GM18870 (cell line): ENCODE measurements around the gene PCK2.
"Not testable (repeated sequence)": the region's sequence is repeated elsewhere in the genome, so short reads cannot be mapped to it uniquely, and the experiment has no call there.

Experiments
- ATAC-seq: cut with Tn5 transposase; IDR thresholded peaks from one replicate; pipeline ENCODE4 v1.9.1; 2021; ENCODE audit warnings: moderate library complexity; ENCODE audit not compliant: unreplicated experiment

The PCK2 gene

DNA sequence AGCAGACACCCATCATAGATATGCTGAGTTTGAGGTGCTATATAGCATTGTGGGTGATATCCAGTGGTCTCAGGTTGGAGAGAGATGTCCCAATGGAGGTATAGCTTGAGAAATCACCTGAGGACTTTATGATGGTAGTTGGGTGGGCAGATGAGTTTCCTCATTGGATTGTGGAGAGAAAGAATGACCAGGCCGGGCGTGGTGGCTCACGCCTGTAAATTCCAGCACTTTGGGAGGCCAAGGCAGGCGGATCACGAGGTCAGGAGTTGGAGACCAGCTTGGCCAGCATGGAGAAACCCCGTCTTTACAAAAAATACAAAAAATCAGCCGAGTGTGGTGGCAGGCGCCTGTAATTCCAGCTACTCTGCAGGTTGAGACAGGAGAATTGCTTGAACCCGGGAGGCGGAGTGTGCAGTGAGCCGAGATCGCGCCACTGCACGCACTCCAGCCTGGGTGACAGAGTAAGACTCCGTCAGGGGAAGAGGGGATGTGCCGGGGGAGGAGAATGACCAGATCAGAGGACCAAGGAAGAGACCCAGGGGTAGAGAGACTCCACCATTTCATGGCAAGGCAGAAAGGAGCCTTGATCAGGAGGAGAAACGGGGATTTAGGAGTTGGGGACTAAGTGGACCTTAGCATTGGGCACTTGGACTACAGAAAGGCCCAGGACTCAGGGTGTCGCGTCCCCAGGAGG lies 757 bp upstream of the PCK2 start:
- no peak for ATAC-seq

DNA sequence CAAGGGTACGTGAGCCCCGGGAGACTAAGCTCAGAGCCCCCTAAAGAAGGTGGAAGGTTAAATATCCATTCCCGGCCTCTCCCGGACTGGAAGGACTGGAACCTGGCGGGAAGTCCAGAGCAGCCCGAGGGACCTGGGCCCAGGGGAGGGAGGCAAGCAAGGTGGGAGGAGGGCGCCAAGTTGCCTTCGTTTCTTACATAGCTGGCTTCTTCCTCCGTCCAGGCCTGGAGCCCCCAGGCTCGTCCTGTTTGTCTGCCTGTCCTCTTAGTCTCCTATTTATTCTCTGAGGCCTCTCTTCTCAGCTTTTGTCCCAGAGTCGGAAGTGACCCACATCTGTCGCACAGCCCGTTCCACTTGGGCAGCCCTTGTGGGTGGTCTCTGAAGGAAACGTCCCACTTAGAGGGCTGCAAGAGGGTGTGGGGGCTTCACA lies 745 bp downstream of the PCK2 start:
- no peak for ATAC-seq

DNA sequence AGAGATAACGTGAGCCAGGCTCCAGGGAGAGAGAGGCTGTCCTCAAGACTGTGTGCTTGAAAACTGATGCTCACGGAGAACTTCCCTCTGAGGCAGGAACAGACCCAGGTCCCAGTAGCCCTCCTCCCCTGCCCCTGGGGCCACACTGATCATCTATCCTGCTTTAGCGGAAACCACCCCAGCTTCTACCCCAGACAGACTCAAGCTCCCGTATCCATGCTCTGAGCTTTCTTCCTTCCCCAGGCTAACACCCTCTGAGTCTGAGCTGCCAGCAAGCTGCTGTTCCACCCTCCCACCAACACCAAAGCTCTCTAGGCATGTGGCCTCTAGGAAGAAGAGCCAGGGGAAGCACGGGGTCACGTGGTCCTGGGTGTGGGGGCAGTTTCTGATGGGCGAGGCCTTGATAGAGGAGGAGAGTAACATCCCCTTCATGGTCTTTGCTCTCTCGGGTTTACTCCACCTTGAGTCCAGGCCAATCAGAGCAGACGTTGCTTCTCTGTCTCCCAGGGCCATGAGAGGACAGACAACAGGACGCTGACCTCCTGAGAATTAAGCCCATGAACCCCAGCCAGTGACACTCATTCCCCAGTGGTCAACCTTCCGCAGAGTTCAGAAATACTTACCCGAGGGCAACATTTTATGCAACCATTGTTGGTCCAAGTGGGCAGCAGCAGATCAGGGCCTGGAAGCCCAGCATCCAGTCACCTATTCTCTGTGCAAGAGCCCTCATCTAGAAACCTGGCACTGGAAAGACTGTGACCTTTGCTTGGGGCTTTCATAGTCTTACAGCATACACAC lies 1.4 kb downstream of the PCK2 start:
- ATAC-seq, result peak; percentile 71

DNA sequence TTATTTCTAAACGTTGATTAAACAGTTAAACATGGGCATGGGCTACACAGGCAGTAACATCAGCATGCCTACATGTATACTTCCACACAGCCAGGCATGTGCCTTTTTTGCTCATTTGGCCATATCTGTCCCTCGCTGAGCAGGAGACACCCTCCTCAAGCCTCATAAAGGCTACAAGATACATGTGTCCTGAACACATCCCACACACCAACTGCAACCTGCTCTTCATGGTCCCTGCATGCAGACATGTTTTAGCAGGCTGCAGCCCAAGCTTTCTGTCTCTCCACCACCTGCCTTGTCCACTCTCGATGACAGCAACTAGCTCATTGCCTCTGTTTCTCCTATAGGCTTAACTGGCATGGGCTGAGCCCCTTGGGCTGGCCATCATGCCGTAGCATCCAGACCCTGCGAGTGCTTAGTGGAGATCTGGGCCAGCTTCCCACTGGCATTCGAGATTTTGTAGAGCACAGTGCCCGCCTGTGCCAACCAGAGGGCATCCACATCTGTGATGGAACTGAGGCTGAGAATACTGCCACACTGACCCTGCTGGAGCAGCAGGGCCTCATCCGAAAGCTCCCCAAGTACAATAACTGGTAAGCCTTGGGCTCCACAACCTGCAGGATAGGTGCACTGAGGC lies 2.6 kb downstream of the PCK2 start:
- no peak for ATAC-seq

DNA sequence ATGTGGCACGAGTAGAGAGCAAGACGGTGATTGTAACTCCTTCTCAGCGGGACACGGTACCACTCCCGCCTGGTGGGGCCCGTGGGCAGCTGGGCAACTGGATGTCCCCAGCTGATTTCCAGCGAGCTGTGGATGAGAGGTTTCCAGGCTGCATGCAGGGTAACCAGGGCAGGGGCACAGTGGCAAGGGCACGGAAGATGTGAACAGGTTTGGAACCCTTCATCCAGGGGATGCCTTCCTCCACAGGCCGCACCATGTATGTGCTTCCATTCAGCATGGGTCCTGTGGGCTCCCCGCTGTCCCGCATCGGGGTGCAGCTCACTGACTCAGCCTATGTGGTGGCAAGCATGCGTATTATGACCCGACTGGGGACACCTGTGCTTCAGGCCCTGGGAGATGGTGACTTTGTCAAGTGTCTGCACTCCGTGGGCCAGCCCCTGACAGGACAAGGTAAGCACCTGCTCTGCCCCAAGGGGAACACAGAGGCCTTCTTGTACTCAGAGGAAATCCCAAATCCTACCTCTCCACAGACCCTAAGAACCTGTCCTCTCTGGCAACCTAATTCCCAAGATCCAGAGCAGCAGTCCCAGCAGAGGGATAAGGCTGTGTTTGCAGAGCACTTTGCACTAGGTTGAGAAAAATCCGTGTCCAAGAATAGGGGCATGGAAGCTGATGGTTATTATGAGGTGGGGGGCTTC lies 4.3 kb downstream of the PCK2 start:
- ATAC-seq, result no peak

DNA sequence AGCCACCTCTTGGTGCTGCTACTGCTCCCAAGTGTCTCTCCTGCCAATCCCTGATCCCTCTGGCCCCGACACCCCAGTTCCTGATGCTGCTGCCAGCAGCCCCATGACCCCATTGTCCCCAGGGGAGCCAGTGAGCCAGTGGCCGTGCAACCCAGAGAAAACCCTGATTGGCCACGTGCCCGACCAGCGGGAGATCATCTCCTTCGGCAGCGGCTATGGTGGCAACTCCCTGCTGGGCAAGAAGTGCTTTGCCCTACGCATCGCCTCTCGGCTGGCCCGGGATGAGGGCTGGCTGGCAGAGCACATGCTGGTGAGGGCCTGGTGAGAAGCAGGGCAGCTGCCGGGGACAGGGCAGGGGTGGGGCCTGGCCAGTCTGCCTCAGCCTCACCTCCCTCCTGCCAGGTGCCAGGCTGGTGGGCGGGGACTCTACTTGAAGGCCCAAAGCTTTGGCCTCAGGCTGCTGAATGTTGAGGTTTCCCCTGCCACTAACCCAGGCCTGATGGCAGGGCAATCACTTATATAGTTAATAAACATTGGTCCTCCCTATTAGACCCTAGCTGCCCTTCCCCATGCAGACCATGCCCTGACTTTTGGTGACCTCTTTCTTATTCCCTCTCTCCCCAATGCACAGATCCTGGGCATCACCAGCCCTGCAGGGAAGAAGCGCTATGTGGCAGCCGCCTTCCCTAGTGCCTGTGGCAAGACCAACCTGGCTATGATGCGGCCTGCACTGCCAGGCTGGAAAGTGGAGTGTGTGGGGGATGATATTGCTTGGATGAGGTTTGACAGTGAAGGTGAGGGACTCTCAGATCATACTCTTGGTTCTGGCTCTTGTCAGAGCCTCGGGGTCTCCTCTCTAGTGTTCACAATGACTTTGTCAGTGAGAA lies 5.1 kb downstream of the PCK2 start:
- ATAC-seq, result no peak

DNA sequence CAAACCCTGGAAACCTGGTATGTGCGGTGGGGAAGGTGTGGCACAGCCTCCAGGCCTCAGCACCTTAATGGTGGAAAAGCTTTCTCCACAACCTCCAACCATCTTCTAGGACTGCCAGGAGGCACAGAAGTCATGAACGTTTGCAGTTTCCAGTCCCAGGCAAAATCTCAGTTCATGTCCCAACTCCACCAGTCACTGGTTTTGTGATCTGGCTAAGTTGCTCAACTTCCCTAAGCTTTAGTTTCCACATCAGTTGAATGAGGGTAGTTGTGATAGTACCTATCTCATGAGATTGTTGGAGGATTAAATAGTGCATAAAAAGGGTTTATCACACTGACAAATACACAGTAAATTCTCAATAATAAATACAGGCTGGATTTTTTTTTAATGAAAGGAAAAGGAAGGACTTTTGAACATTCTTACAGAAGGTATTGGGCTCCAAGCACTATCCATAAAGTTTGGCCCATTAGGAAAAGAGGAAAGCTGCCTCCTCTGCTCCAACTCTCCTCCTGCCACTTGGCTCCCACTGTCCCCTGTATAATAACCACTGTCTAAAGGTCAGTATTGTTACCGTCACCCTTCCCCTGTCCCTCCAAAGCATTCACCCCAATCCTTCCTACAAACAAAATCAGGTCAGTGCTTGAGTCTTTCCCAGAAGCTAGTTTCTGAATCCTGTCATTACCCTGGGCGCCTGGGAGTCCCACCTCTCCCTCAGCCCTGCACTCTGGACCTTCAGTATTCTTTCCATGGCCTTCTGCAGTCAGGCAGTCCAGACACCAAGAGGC lies 6.3 kb downstream of the PCK2 start:
- no peak for ATAC-seq

DNA sequence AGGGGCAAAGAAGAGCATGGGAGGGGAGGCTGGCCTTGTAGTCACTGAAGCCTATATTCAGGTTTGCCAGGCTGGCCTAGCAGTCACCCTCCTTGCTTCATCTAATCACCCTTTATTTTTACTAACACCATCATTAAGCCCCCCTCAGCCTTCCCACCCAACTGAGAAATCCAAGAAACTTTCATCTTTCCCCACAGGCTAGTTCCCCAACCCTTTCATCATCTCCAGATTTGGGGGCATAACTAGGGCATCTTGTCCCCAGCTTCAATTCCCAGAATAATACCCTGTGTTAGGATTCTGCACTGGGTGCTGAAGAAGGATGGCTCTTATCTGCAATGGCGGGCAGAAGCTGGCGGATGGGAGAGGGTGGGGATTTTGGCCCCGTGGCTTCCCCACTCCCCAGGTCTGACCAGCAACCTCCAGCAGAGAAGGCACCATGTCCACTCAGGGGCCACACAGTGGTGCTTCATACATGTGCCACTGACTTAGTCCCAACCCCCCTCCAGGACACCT lies 6.9 kb downstream of the PCK2 start:
- ATAC-seq, result no peak

DNA sequence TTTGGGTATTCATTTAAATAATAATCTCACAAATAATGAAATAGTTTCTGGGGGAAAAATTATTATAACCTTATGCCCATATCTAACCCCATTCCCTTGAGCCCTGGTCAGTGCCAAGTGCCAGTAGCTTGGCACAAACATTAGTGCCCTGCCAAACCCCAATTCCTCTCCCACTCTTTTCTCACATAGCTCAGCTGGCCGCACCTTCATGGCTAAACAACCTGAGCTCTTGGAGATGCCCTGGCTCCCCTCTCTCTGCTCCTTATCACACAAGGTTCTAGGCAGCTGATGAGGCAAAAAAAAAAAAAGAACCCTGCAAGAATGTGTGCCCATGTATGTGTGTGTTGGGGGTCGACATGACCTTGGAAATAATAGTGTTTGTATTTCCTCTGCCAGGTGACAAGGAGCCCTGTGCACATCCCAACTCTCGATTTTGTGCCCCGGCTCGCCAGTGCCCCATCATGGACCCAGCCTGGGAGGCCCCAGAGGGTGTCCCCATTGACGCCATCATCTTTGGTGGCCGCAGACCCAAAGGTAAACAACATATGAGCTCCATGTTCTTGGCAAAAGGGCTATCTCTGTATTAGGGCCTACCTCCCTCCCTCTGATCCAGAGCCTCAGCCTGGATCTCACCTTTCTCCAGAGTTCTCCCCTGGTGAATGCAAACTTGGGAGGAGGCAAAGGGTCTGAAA lies 8.4 kb downstream of the PCK2 start:
- no peak for ATAC-seq

DNA sequence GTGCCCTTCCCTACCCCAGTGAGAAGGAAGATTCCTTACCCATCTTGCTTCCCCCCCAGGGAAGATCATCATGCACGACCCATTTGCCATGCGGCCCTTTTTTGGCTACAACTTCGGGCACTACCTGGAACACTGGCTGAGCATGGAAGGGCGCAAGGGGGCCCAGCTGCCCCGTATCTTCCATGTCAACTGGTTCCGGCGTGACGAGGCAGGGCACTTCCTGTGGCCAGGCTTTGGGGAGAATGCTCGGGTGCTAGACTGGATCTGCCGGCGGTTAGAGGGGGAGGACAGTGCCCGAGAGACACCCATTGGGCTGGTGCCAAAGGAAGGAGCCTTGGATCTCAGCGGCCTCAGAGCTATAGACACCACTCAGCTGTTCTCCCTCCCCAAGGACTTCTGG lies 9.3 kb downstream of the PCK2 start:
- no peak for ATAC-seq

DNA sequence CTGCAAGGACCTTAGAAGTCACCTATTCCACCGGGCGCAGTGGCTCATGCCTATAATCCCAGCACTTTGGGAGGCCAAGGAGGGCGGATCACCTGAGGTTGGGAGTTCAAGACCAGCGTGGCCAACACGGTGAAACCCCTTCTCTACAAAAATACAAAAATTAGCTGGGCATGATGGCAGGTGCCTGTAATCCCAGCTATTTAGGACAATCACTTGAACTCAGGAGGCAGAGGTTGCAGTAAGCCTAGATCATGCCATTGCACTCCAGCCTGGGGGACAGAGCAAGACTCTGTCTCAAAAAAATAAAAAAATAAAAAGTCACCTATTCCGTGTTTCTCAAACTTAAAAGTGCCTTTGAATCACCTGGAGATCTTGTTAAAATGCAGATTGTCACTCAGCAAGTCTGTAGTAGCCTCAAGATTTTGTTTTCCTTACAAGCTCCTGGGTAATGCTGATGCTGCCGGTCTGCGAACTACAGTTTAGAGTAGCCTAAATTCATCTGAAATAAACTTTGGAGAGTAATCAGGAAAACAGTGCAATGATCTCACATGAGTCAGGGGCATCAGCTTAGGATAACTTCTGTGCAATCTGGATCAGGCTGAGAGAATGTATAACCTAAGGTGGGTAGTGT lies 11.6 kb downstream of the PCK2 start:
- not testable (repeated sequence) for ATAC-seq

DNA sequence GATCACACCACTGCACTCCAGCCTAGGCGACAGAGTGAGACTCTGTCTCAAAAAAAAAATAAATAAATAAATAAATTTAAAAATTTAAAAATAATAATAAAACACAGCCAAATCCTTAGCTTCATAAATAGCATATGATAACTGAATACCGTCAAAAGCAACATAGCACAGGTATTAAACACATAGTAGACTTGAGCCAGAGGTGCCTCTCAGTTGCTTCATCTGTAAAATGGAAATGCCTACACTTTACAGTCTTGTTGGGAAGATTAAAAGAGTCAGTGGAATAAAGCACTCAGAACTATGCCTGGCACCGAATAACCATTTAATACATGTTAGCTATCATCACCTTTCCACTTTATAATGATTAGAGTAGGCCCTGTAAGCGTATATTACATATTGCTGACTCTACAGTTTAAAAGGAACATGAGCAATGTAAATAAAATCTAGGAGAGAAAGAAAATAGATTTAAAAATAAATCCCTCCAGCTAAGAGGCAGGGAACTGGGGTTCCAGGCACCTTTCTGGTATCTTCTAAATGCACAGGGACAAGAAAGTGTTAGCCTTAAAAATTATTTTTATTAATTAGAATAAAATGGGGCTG lies 12.7 kb downstream of the PCK2 start:
- ATAC-seq, result no peak

DNA sequence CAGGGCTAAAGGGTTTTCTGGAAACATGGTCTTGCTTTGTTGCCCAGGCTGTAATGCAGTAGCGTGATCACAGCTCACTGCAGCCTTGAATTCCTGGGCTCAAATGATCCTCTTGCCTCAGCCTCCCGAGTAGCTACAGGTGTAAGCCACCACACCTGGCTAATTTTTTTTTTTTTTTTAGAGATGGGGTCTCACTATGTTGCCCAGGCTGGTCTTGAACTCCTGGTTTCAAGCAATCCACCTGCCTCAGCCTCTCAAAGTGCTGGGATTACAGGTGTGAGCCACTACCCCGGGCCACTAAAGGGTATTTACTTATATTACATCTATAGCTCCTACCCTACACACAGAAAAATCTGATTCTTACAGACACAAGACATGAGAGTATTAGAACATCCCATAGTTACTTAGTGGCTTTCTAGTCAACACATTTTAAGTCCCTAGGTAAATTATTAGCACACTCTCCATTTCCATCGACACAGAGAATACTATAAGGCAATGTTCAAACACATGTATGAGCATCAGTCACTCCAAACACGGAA lies 14.3 kb downstream of the PCK2 start:
- ATAC-seq, result peak; percentile 14

DNA sequence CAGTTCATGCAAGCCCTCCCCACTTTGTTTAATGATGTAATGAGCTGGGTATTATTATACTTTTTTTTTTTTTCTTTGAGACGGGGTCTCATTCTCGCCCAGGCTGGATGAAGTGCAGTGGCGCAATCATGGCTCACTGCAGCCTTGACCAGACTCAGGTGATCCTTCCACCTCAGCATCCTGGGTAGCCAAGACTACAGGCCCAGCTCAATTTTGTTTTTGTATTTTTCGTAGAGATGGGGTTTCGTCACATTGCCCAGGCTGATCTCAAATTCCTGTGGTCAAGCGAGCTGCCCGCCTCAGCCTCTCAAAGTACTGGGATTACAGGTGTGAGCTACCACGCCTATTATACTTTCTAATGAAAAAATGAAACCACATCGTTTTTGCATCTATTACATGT lies 15.9 kb downstream of the PCK2 start:
- ATAC-seq, result no peak

DNA sequence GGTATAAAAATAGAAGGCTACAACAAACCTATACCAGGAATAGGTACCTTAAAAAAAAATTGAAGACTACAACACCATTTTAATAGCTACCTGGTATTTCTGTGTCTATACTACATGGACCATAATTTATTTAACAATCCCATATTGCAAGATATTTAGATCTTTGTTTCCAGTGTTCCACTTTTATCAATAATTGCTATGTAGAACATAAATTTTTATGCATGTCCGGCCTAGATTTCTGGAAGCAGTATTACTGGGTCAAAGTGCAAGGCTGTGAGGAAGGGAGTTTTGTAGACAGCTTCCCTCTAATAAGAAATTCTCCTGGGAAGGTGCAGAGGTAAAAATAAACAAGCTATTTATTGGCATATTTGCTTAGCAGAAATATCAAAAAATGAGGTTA lies 16.4 kb downstream of the PCK2 start:
- ATAC-seq, result no peak

DNA sequence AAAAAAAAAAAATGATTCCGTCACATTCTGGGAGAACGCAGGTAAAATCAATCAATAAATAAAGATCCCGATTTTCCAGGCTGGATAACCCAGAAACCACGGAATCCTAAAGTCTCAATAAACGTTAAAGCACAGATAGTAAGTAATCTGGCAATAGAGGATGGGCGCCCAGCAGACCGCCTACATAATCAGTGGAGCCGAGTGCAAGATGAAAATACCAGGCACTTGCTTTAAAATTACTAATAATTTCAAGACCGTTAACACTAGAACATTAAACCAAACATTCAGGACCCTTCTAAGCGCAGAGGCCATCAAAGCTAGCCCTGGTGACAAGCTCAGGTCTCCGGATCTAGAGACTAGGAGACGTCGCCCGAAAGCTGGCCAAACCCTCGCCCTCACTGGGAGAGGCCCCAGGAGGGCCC lies 19.3 kb downstream of the PCK2 start:
- no peak for ATAC-seq

DNA sequence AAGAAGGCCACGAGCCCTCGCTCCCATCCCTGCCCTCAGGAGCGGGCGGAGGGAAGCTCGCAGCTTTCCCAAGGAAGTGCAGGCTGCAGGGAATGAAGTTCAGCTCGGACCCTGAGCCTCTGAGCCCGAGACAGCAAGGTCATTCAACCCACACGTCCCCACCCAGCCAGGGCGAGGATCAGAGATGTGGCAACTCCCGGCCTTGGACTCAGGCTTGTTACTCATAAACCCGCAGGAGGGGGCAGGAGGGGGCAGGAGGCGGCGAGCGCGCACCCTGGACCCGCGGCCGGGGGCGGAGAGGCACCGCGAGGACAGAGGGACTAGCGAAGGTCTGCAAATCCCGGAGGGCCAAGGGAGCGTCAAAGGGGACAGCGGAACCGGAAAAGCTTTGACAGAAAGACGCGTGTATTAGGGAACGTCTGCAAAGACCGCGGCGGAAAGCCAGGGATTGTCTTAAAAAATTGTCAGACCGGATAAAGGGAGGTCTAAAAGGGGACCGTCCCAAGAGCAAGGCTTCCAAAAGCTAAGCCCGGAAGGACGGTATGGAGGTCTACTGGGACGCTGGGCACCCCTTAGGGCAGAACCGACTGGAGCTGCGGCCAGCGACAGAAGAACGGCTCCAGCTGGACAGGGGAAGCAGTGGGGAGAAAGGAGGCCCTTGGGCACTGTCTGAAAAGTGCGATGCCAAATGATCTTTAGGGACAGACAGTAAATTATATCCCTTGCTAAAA lies 19.9 kb downstream of the PCK2 start:
- no peak for ATAC-seq
